ENCODE data around the gene ETS1. TPM values are rescaled to one million over a fixed set of nuclear protein-coding genes. Genes with fewer than 3 reads are reported as not detected.

The ETS1 gene
- polyA plus RNA-seq, 1 donor from 2014 or later, result 0.42 TPM

DNA sequence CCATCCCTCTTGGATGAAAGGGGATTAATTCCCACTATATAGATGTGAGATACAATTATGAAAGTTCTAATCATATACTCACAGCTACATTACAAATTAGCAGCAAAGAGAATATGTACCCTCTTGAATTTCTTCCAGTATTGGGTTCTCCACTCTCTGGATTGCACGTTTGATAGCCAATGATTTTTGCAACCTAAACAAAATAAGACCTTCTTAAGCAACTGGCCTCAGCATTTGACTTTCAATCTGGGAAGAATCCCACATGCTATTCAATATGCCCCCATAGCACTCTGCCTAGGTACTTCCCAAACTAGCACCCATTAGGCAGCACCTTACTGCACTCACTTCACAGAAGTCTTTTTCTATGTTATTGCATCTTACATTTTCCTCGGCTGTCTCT, 55.8 kb downstream of the ETS1 start:
- Histone ChIP-seq H3K9me3 (ENCODE audit: low read length) (no peaks in the 10 kb centered on the region), H4K20me1 (ENCODE audit: insufficient read depth) (no peaks in the 10 kb centered on the region), H3K4me2 (ENCODE audit: low read length) (no peak overlapping the region), H3K79me2 (replicated peaks; ENCODE audit: insufficient read depth, low read length) (no peaks in the 10 kb centered on the region), H3F3A (ENCODE audit: insufficient read depth, low read length, poor library complexity, severe bottlenecking) (peaks cover 4% of the 10 kb centered on the region), H3K9ac (ENCODE audit: low read length) (no peak overlapping the region), H3K4me3 (ENCODE audit: low read length) (no peak overlapping the region), H3K9me2 (ENCODE audit: insufficient read depth, low read length) (no peaks in the 10 kb centered on the region), H3K36me3 (ENCODE audit: insufficient read depth, low read length) (no peaks in the 10 kb centered on the region), H3K27me3 (ENCODE audit: insufficient read depth, low read depth, low read length) (peaks cover 96% of the 10 kb centered on the region), H3K27ac (ENCODE audit: low read length) (no peak overlapping the region), H2AFZ (ENCODE audit: low read depth, low read length) (no peak overlapping the region)
- no peak for TF ChIP-seq POLR2AphosphoS5 (IDR thresholded peaks at IDR 0.05)
- no peak for TF ChIP-seq RAD21 (conservative IDR thresholded peaks at IDR 0.05)
- TF ChIP-seq MXI1 (conservative IDR thresholded peaks at IDR 0.05; ENCODE audit: poor library complexity, severe bottlenecking), result no peak

DNA sequence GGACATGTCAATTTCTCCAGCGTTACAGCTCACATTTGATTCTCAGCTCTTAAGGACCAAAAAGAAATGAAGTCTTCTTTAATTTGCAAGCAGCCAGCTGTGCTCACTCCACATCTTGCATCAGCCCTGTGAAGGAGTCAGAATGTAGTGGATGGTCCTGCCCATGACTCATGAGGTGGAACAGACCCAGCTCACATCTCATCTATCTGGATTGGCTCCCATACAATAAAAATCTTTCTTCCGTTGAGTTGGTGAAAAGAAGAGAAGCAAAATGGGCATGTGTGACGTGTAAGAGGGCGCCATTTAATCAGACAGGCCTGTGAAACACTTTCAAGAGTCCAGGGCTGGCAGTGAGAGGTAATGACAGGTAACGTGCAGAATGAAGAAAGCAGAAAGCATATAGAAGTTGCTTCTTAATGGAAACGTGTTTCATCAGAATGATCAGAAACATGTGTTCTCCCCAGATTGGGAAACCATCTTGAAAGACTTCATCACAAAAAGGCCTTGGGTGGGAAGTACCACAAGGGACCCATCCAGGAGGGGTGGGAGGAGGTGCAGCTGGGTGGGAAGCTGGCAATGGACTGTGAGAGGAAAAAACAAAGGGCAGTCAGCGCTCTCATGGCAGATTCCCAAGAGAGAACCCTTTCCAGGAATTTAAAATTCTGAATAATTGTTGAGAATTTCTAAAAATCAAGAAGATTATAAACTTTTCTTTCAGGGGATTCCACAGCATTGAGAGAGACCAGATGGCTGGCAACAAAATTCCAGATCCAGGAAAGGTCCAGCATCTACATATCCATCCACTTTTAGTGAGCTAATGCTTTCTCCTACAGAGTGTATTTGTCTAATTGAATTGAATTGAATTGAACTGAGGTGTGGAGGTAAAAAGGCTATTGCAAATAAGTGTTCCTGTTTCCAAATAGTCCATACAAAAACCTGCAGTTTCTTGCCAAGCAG, 57.0 kb downstream of the ETS1 start:
- Histone ChIP-seq H4K20me1 (ENCODE audit: insufficient read depth) (no peaks in the 10 kb centered on the region), H3K9ac (ENCODE audit: low read length) (no peak overlapping the region), H3K27ac (ENCODE audit: low read length) (no peak overlapping the region), H3K9me2 (ENCODE audit: insufficient read depth, low read length) (no peaks in the 10 kb centered on the region), H3K27me3 (ENCODE audit: insufficient read depth, low read depth, low read length) (peaks cover 98% of the 10 kb centered on the region), H3K36me3 (ENCODE audit: insufficient read depth, low read length) (no peaks in the 10 kb centered on the region), H3K4me3 (ENCODE audit: low read length) (no peak overlapping the region), H3F3A (ENCODE audit: insufficient read depth, low read length, poor library complexity, severe bottlenecking) (no peaks in the 10 kb centered on the region), H3K9me3 (ENCODE audit: low read length) (no peaks in the 10 kb centered on the region), H2AFZ (ENCODE audit: low read depth, low read length) (no peak overlapping the region), H3K79me2 (replicated peaks; ENCODE audit: insufficient read depth, low read length) (no peaks in the 10 kb centered on the region), H3K4me2 (ENCODE audit: low read length) (no peak overlapping the region)
- no peak for TF ChIP-seq POLR2AphosphoS5 (IDR thresholded peaks at IDR 0.05)

DNA sequence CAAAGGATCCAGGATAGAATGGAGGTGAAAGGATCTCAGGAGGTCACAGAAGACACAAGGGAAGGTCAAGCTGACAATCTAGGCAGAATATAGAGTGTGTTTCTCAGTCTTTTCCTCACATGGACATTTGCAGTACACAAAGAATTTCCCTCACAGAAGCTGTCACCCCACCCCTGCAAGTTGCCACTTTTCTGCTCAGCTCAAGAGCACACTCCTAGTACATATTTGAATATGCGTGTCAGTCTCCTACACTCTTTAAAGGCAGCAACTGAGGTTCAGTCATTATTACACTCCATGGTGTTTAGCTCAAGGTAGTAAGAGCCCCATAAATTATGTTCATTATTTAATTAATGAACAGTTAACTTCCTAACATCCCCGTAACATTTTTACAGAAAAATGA, 59.1 kb downstream of the ETS1 start:
- Histone ChIP-seq H3K9me3 (ENCODE audit: low read length) (no peaks in the 10 kb centered on the region), H3K79me2 (replicated peaks; ENCODE audit: insufficient read depth, low read length) (no peaks in the 10 kb centered on the region), H3K4me2 (ENCODE audit: low read length) (no peak overlapping the region), H4K20me1 (ENCODE audit: insufficient read depth) (no peaks in the 10 kb centered on the region), H2AFZ (ENCODE audit: low read depth, low read length) (no peak overlapping the region), H3K9me2 (ENCODE audit: insufficient read depth, low read length) (no peaks in the 10 kb centered on the region), H3K27ac (ENCODE audit: low read length) (no peak overlapping the region), H3K9ac (ENCODE audit: low read length) (no peak overlapping the region), H3K27me3 (ENCODE audit: insufficient read depth, low read depth, low read length) (peaks cover 100% of the 10 kb centered on the region), H3K4me3 (ENCODE audit: low read length) (no peak overlapping the region), H3K36me3 (ENCODE audit: insufficient read depth, low read length) (no peaks in the 10 kb centered on the region), H3F3A (ENCODE audit: insufficient read depth, low read length, poor library complexity, severe bottlenecking) (no peaks in the 10 kb centered on the region)
- TF ChIP-seq SMC3 (conservative IDR thresholded peaks at IDR 0.05; ENCODE audit: poor library complexity) (no peak), EP300 (conservative IDR thresholded peaks at IDR 0.05; ENCODE audit: poor library complexity, severe bottlenecking) (no peak), MXI1 (conservative IDR thresholded peaks at IDR 0.05; ENCODE audit: poor library complexity, severe bottlenecking) (no peak), TAF1 (IDR thresholded peaks at IDR 0.05; ENCODE audit: low read depth) (no peak), EZH2 (IDR thresholded peaks at IDR 0.05; ENCODE audit: borderline replicate concordance, insufficient read depth, low read length, poor library complexity, severe bottlenecking) (no peak), POLR2AphosphoS5 (IDR thresholded peaks at IDR 0.05) (no peak)
- TF ChIP-seq, protein P1, sequence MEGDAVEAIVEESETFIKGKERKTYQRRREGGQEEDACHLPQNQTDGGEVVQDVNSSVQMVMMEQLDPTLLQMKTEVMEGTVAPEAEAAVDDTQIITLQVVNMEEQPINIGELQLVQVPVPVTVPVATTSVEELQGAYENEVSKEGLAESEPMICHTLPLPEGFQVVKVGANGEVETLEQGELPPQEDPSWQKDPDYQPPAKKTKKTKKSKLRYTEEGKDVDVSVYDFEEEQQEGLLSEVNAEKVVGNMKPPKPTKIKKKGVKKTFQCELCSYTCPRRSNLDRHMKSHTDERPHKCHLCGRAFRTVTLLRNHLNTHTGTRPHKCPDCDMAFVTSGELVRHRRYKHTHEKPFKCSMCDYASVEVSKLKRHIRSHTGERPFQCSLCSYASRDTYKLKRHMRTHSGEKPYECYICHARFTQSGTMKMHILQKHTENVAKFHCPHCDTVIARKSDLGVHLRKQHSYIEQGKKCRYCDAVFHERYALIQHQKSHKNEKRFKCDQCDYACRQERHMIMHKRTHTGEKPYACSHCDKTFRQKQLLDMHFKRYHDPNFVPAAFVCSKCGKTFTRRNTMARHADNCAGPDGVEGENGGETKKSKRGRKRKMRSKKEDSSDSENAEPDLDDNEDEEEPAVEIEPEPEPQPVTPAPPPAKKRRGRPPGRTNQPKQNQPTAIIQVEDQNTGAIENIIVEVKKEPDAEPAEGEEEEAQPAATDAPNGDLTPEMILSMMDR (IDR thresholded peaks at IDR 0.05; ENCODE audit: poor library complexity, severe bottlenecking), result no peak
- TF ChIP-seq, protein P2, sequence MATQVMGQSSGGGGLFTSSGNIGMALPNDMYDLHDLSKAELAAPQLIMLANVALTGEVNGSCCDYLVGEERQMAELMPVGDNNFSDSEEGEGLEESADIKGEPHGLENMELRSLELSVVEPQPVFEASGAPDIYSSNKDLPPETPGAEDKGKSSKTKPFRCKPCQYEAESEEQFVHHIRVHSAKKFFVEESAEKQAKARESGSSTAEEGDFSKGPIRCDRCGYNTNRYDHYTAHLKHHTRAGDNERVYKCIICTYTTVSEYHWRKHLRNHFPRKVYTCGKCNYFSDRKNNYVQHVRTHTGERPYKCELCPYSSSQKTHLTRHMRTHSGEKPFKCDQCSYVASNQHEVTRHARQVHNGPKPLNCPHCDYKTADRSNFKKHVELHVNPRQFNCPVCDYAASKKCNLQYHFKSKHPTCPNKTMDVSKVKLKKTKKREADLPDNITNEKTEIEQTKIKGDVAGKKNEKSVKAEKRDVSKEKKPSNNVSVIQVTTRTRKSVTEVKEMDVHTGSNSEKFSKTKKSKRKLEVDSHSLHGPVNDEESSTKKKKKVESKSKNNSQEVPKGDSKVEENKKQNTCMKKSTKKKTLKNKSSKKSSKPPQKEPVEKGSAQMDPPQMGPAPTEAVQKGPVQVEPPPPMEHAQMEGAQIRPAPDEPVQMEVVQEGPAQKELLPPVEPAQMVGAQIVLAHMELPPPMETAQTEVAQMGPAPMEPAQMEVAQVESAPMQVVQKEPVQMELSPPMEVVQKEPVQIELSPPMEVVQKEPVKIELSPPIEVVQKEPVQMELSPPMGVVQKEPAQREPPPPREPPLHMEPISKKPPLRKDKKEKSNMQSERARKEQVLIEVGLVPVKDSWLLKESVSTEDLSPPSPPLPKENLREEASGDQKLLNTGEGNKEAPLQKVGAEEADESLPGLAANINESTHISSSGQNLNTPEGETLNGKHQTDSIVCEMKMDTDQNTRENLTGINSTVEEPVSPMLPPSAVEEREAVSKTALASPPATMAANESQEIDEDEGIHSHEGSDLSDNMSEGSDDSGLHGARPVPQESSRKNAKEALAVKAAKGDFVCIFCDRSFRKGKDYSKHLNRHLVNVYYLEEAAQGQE (IDR thresholded peaks at IDR 0.05; ENCODE audit: borderline replicate concordance), result no peak
